Activated CD4-positive, alpha-beta T cell treated with anti-CD3 and anti-CD28 coated beads, Interleukin-2, amount 50 U/mL, for 48 hours (primary cell): Measurements from ENCODE around the gene CPEB3.
"Not testable (repeated sequence)": the region's sequence is repeated elsewhere in the genome, so short reads cannot be mapped to it uniquely, and the experiment has no call there.

Experiments used
- DNase-seq, 2 experiments: peaks; one replicate each; pipeline ENCODE4 v3.0.0-alpha.2; 2020

The CPEB3 gene

GRCh38 chr10:92208157-92208720 lies 82.6 kb downstream of the CPEB3 start:
- DNase-seq = no peak

- DNase-seq = no peak
These were observed 83.8 kb downstream of the CPEB3 start for GRCh38 chr10:92207061-92207460.

GRCh38 chr10:92203919-92204623 lies 86.8 kb downstream of the CPEB3 start:
- DNase-seq = no peak

- DNase-seq = no peak
These were observed 88.3 kb downstream of the CPEB3 start for GRCh38 chr10:92202536-92202935.

GRCh38 chr10:92200564-92200963 lies 90.3 kb downstream of the CPEB3 start:
- no peak for DNase-seq

GRCh38 chr10:92187101-92187500 lies 103.8 kb downstream of the CPEB3 start:
- no peak for DNase-seq

- no peak for DNase-seq
These were observed 105.9 kb downstream of the CPEB3 start for GRCh38 chr10:92184977-92185376.

- DNase-seq = no peak
These were observed 107.7 kb downstream of the CPEB3 start for GRCh38 chr10:92183199-92183598.

- no peak for DNase-seq
These were observed 109.3 kb downstream of the CPEB3 start for GRCh38 chr10:92181575-92181974.

GRCh38 chr10:92180399-92180798 lies 110.5 kb downstream of the CPEB3 start:
- no peak for DNase-seq

- no peak for DNase-seq
These were observed 113.3 kb downstream of the CPEB3 start for GRCh38 chr10:92177546-92177945.

- no peak for DNase-seq
These were observed 115.7 kb downstream of the CPEB3 start for GRCh38 chr10:92175164-92175563.

GRCh38 chr10:92173996-92174395 lies 116.9 kb downstream of the CPEB3 start:
- no peak for DNase-seq

GRCh38 chr10:92164036-92164696 lies 126.7 kb downstream of the CPEB3 start:
- no peak for DNase-seq

- no peak for DNase-seq
These were observed 128.3 kb downstream of the CPEB3 start for GRCh38 chr10:92162541-92162940.

GRCh38 chr10:92156874-92157773 lies 133.8 kb downstream of the CPEB3 start:
- no peak for DNase-seq

- DNase-seq = no peak
These were observed 140.1 kb downstream of the CPEB3 start for GRCh38 chr10:92150823-92151222.

- DNase-seq = no peak
These were observed 141.6 kb downstream of the CPEB3 start for GRCh38 chr10:92149261-92149660.

GRCh38 chr10:92146781-92147180 lies 144.1 kb downstream of the CPEB3 start:
- no peak for DNase-seq

GRCh38 chr10:92146107-92146506 lies 144.8 kb downstream of the CPEB3 start:
- DNase-seq = no peak

- no peak for DNase-seq
These were observed 147.9 kb downstream of the CPEB3 start for GRCh38 chr10:92142949-92143348.

GRCh38 chr10:92142512-92142911 lies 148.4 kb downstream of the CPEB3 start:
- DNase-seq = no peak

GRCh38 chr10:92141147-92141546 lies 149.7 kb downstream of the CPEB3 start:
- DNase-seq = not testable (repeated sequence)
